GM12878 (cell line): ENCODE measurements around the gene FURIN. TPM values are rescaled to one million over a fixed set of nuclear protein-coding genes. Genes with fewer than 3 reads are reported as not detected.

Source experiments
- BHLHE40 ChIP-seq, 2 experiments: fragments of 450-650 bp in 1 of 2; IDR thresholded peaks; 2 replicates each; pipeline ENCODE4 v1.6.1; 2011 to 2017; ENCODE audit warnings: low read depth in 2 of 2, borderline replicate concordance in 1 of 2, improper control_type of control experiment in 1 of 2, low read length in 1 of 2, mild to moderate bottlenecking in 1 of 2
- IKZF1 ChIP-seq: fragments of 450-650 bp; conservative IDR thresholded peaks from 2 replicates; pipeline ENCODE4 v1.6.1; 2017; ENCODE audit warnings: antibody characterized with exemption, mild to moderate bottlenecking
- JUND ChIP-seq: IDR thresholded peaks from 2 replicates; pipeline ENCODE4 v1.6.1; 2012; ENCODE audit warnings: low read depth, mild to moderate bottlenecking, low read length, improper control_type of control experiment, moderate library complexity
- KDM1A ChIP-seq: fragments of 200-600 bp; sonication (generic); IDR thresholded peaks from 2 replicates; pipeline ENCODE4 v1.6.1; 2016; ENCODE audit warnings: borderline replicate concordance
- KLF5 ChIP-seq: fragments of 450-650 bp; IDR thresholded peaks from 2 replicates; pipeline ENCODE4 v1.6.1; 2014; ENCODE audit warnings: mild to moderate bottlenecking; ENCODE audit not compliant: partially characterized antibody
- MEF2B ChIP-seq: fragments of 450-650 bp; IDR thresholded peaks from 2 replicates; pipeline ENCODE4 v1.6.1; 2018; ENCODE audit warnings: mild to moderate bottlenecking, moderate library complexity; ENCODE audit not compliant: partially characterized antibody, poor library complexity, severe bottlenecking
- MTA2 ChIP-seq: fragments of 450-650 bp; IDR thresholded peaks from 2 replicates; pipeline ENCODE4 v1.6.1; 2016; ENCODE audit warnings: low read depth, mild to moderate bottlenecking, moderate library complexity
- MYC ChIP-seq: IDR thresholded peaks from 2 replicates; pipeline ENCODE4 v1.6.1; 2011; ENCODE audit warnings: mild to moderate bottlenecking, low read length, moderate library complexity, inconsistent platforms; ENCODE audit not compliant: insufficient read depth, insufficient replicate concordance, insufficient read length, severe bottlenecking
- NBN ChIP-seq: fragments of 450-650 bp; IDR thresholded peaks from 2 replicates; pipeline ENCODE4 v1.6.1; 2016
- NFYA ChIP-seq: IDR thresholded peaks from 2 replicates; pipeline ENCODE4 v1.6.1; 2011; ENCODE audit warnings: low read depth, mild to moderate bottlenecking, low read length, improper control_type of control experiment, borderline replicate concordance
- NFYB ChIP-seq: IDR thresholded peaks from 2 replicates; pipeline ENCODE4 v1.6.1; 2011; ENCODE audit warnings: low read depth, mild to moderate bottlenecking, low read length, improper control_type of control experiment, moderate library complexity; ENCODE audit not compliant: insufficient read depth
- NR2C1 ChIP-seq: fragments of 450-650 bp; IDR thresholded peaks from 2 replicates; pipeline ENCODE4 v1.6.1; 2017; ENCODE audit warnings: antibody characterized with exemption, mild to moderate bottlenecking, moderate library complexity
- NRF1 ChIP-seq: conservative IDR thresholded peaks from 2 replicates; pipeline ENCODE4 v1.6.1; 2011; ENCODE audit warnings: mild to moderate bottlenecking, low read depth, low read length, improper control_type of control experiment
- PAX5 ChIP-seq: IDR thresholded peaks from 2 replicates; pipeline ENCODE4 v1.6.1; 2011; ENCODE audit warnings: low read depth, low read length, borderline replicate concordance
- RUNX3 ChIP-seq: IDR thresholded peaks from 2 replicates; pipeline ENCODE4 v1.6.1; 2012; ENCODE audit warnings: low read length, inconsistent platforms
- SMAD1 ChIP-seq: fragments of 450-650 bp; IDR thresholded peaks from 2 replicates; pipeline ENCODE4 v1.6.1; 2018; ENCODE audit warnings: mild to moderate bottlenecking, low read depth; ENCODE audit not compliant: partially characterized antibody
- SMC3 ChIP-seq: IDR thresholded peaks from 2 replicates; pipeline ENCODE4 v1.6.1; 2011; ENCODE audit warnings: low read length, improper control_type of control experiment, borderline replicate concordance
- SREBF1 ChIP-seq: IDR thresholded peaks from 2 replicates; pipeline ENCODE4 v1.6.1; 2012; ENCODE audit warnings: mild to moderate bottlenecking, low read length
- SREBF2 ChIP-seq: IDR thresholded peaks from 2 replicates; pipeline ENCODE4 v1.6.1; 2012; ENCODE audit warnings: mild to moderate bottlenecking, low read length
- SUPT20H ChIP-seq: IDR thresholded peaks from 2 replicates; pipeline ENCODE4 v1.6.1; 2011; ENCODE audit warnings: low read depth, mild to moderate bottlenecking, low read length, moderate library complexity, borderline replicate concordance; ENCODE audit not compliant: control insufficient read depth
- SUZ12 ChIP-seq: fragments of 200-600 bp; sonication (generic); IDR thresholded peaks from one replicate; pipeline ENCODE4 v1.6.1; 2018; ENCODE audit warnings: antibody characterized with exemption, mild to moderate bottlenecking; ENCODE audit not compliant: unreplicated experiment
- ZNF24 ChIP-seq: fragments of 450-650 bp; IDR thresholded peaks from 2 replicates; pipeline ENCODE4 v1.6.1; 2017; ENCODE audit warnings: antibody characterized with exemption, mild to moderate bottlenecking
- polyA plus RNA-seq, 11 experiments: library from polyadenylated mRNA; depleted of rRNA in 4 of 11; unstranded in 6 of 11; stranded (reverse) in 5 of 11; fragments of >200 nt; fragmentation: Nextera tagmentation in 4 of 11; fragmentation: Illumina TruSeq in 1 of 11; extraction: Ambion mirVana in 4 of 11; extraction: Trizol in 1 of 11; gene quantifications; 1 replicate in 1 of 11; 2 replicates in 10 of 11; pipeline versions ENCODE4 v1.2.1 to v1.2.3, GENCODE V29; 2011 to 2016; ENCODE audit warnings: inconsistent platforms in 2 of 11, missing spikeins in 2 of 11, low read depth in 1 of 11
- total RNA-seq, 4 experiments: library from RNA; depleted of rRNA in 3 of 4; stranded (reverse); fragments of >200 nt in 3 of 4; fragmentation: Illumina TruSeq in 1 of 4; extraction: Trizol in 1 of 4; gene quantifications; 2 replicates each; pipeline versions ENCODE4 v1.2.1 to v1.2.3, GENCODE V29; 2013 to 2021
- TF ChIP-seq, protein P1 (sequence below): IDR thresholded peaks from 2 replicates; pipeline ENCODE4 v1.6.1; 2012; ENCODE audit warnings: low read length, inconsistent platforms
- TF ChIP-seq, protein P2 (sequence below): fragments of 450-650 bp; formaldehyde crosslinking; IDR thresholded peaks from 2 replicates; pipeline ENCODE4 v1.5.0; 2022; ENCODE audit warnings: mild to moderate bottlenecking, missing genetic modification characterization
- TF ChIP-seq, protein P3 (sequence below): IDR thresholded peaks from 2 replicates; pipeline ENCODE4 v1.6.1; 2012; ENCODE audit warnings: low read depth, low read length, improper control_type of control experiment
- TF ChIP-seq, protein P4 (sequence below): IDR thresholded peaks from 2 replicates; pipeline ENCODE4 v1.6.1; 2011; ENCODE audit warnings: low read depth, low read length, improper control_type of control experiment, borderline replicate concordance

Gene FURIN
- total and polyA plus RNA-seq, 10 of the 15 experiments (the other 5 are each of a cell fraction or from before 2014, with no cell fraction given) = 0.47 to 39.9 (median 8.0) TPM

DNA sequence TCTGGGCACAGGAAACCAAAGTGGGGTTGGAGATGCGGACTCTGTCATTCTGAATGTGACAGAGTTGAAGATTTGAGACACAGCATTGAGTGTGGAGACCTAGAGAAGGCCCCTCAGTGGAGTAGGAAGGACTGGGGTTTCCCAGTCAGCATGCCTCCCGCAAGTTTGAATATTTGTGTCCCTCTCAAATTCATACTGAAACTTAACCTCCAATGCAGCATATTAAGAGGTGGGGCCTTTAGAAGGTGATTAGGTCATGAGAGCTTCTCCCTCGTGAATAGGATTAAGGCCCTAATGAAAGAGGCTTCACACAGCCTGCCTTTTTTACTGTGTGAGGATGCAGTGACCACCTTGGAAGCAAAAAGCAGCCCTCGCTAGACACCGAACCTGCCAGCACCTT lies 56.0 kb downstream of the FURIN start (continued):
- TF ChIP-seq JUND = peak; percentile 57; the same call in 1 of the 2 replicates
- peak; percentile 60; the same call in 1 of the 2 replicates for TF ChIP-seq MTA2
- TF ChIP-seq, protein P1, sequence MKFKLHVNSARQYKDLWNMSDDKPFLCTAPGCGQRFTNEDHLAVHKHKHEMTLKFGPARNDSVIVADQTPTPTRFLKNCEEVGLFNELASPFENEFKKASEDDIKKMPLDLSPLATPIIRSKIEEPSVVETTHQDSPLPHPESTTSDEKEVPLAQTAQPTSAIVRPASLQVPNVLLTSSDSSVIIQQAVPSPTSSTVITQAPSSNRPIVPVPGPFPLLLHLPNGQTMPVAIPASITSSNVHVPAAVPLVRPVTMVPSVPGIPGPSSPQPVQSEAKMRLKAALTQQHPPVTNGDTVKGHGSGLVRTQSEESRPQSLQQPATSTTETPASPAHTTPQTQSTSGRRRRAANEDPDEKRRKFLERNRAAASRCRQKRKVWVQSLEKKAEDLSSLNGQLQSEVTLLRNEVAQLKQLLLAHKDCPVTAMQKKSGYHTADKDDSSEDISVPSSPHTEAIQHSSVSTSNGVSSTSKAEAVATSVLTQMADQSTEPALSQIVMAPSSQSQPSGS = peak; percentile 62
- no peak for TF ChIP-seq KLF5
- TF ChIP-seq MYC = no peak
- no peak for TF ChIP-seq NFYB
- no peak for TF ChIP-seq NFYA
- TF ChIP-seq ZNF24 = no peak
- peak; percentile 59 for TF ChIP-seq MEF2B
- TF ChIP-seq, protein P2, sequence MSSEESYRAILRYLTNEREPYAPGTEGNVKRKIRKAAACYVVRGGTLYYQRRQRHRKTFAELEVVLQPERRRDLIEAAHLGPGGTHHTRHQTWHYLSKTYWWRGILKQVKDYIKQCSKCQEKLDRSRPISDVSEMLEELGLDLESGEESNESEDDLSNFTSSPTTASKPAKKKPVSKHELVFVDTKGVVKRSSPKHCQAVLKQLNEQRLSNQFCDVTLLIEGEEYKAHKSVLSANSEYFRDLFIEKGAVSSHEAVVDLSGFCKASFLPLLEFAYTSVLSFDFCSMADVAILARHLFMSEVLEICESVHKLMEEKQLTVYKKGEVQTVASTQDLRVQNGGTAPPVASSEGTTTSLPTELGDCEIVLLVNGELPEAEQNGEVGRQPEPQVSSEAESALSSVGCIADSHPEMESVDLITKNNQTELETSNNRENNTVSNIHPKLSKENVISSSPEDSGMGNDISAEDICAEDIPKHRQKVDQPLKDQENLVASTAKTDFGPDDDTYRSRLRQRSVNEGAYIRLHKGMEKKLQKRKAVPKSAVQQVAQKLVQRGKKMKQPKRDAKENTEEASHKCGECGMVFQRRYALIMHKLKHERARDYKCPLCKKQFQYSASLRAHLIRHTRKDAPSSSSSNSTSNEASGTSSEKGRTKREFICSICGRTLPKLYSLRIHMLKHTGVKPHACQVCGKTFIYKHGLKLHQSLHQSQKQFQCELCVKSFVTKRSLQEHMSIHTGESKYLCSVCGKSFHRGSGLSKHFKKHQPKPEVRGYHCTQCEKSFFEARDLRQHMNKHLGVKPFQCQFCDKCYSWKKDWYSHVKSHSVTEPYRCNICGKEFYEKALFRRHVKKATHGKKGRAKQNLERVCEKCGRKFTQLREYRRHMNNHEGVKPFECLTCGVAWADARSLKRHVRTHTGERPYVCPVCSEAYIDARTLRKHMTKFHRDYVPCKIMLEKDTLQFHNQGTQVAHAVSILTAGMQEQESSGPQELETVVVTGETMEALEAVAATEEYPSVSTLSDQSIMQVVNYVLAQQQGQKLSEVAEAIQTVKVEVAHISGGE (CRISPR knock-in tag) = no peak
- TF ChIP-seq PAX5 = no peak
- TF ChIP-seq, protein P3, sequence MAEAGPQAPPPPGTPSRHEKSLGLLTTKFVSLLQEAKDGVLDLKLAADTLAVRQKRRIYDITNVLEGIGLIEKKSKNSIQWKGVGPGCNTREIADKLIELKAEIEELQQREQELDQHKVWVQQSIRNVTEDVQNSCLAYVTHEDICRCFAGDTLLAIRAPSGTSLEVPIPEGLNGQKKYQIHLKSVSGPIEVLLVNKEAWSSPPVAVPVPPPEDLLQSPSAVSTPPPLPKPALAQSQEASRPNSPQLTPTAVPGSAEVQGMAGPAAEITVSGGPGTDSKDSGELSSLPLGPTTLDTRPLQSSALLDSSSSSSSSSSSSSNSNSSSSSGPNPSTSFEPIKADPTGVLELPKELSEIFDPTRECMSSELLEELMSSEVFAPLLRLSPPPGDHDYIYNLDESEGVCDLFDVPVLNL = no peak
- TF ChIP-seq KDM1A = no peak
- TF ChIP-seq NBN = no peak
- peak; percentile 79 for TF ChIP-seq RUNX3
- no peak for TF ChIP-seq SREBF1
- no peak for TF ChIP-seq SUPT20H
- TF ChIP-seq, protein P4, sequence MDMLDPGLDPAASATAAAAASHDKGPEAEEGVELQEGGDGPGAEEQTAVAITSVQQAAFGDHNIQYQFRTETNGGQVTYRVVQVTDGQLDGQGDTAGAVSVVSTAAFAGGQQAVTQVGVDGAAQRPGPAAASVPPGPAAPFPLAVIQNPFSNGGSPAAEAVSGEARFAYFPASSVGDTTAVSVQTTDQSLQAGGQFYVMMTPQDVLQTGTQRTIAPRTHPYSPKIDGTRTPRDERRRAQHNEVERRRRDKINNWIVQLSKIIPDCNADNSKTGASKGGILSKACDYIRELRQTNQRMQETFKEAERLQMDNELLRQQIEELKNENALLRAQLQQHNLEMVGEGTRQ = no peak
- TF ChIP-seq SMC3 = no peak
- TF ChIP-seq BHLHE40 (IDR thresholded peaks at IDR 0.05; ENCODE audit: borderline replicate concordance in 1 of 2, low read depth in 2 of 2, low read length in 1 of 2) = peak; percentile 43 to 48; a peak in 2 of 4 replicates
- no peak for TF ChIP-seq NRF1
- TF ChIP-seq SREBF2 = no peak
- no peak for TF ChIP-seq SUZ12
- peak; percentile 14 for TF ChIP-seq SMAD1
- peak; percentile 54 for TF ChIP-seq IKZF1
- peak; percentile 44 for TF ChIP-seq NR2C1
